Panc1 (cell line): ENCODE results near the gene LRRC46.

Experiments
- POLR2AphosphoS5 ChIP-seq: IDR thresholded peaks from 2 replicates; pipeline ENCODE4 v1.6.1; 2012; ENCODE audit warnings: mild to moderate bottlenecking, low read depth, low read length, moderate library complexity
- TF ChIP-seq, protein P1 (sequence below): fragments of 450-650 bp; IDR thresholded peaks from 2 replicates; pipeline ENCODE4 v1.5.1; 2017; ENCODE audit warnings: mild to moderate bottlenecking
- TF ChIP-seq, protein P2 (sequence below), 2 experiments: IDR thresholded peaks; 2 replicates each; pipeline ENCODE4 v1.6.1; 2011 to 2012; ENCODE audit warnings: low read depth in 2 of 2, control low read depth in 1 of 2, low read length in 1 of 2, mild to moderate bottlenecking in 1 of 2, moderate library complexity in 1 of 2; ENCODE audit not compliant: insufficient read depth in 1 of 2

DNA sequence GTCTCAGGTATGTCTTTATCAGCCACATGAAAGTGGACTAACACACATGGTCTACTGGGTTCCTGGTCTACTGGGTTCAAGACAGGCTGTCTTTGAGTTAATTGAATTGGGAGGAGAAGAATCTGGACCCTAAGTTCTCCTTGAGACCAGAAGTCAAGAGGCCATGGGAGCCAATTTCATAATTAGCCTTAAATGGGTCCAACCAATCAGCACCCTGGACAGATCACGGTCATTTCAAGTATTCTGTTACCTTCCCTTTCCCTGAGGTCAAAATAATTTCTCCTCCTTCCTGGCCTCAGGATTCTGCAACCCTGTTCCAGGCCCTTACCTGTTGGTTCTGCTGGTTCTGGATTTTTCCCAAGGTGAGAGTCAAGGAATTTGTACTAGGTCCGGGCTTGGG is 33.7 kb upstream of the LRRC46 start:
- TF ChIP-seq, protein P1, sequence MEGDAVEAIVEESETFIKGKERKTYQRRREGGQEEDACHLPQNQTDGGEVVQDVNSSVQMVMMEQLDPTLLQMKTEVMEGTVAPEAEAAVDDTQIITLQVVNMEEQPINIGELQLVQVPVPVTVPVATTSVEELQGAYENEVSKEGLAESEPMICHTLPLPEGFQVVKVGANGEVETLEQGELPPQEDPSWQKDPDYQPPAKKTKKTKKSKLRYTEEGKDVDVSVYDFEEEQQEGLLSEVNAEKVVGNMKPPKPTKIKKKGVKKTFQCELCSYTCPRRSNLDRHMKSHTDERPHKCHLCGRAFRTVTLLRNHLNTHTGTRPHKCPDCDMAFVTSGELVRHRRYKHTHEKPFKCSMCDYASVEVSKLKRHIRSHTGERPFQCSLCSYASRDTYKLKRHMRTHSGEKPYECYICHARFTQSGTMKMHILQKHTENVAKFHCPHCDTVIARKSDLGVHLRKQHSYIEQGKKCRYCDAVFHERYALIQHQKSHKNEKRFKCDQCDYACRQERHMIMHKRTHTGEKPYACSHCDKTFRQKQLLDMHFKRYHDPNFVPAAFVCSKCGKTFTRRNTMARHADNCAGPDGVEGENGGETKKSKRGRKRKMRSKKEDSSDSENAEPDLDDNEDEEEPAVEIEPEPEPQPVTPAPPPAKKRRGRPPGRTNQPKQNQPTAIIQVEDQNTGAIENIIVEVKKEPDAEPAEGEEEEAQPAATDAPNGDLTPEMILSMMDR, result no peak
- TF ChIP-seq POLR2AphosphoS5, result no peak
- TF ChIP-seq, protein P2, sequence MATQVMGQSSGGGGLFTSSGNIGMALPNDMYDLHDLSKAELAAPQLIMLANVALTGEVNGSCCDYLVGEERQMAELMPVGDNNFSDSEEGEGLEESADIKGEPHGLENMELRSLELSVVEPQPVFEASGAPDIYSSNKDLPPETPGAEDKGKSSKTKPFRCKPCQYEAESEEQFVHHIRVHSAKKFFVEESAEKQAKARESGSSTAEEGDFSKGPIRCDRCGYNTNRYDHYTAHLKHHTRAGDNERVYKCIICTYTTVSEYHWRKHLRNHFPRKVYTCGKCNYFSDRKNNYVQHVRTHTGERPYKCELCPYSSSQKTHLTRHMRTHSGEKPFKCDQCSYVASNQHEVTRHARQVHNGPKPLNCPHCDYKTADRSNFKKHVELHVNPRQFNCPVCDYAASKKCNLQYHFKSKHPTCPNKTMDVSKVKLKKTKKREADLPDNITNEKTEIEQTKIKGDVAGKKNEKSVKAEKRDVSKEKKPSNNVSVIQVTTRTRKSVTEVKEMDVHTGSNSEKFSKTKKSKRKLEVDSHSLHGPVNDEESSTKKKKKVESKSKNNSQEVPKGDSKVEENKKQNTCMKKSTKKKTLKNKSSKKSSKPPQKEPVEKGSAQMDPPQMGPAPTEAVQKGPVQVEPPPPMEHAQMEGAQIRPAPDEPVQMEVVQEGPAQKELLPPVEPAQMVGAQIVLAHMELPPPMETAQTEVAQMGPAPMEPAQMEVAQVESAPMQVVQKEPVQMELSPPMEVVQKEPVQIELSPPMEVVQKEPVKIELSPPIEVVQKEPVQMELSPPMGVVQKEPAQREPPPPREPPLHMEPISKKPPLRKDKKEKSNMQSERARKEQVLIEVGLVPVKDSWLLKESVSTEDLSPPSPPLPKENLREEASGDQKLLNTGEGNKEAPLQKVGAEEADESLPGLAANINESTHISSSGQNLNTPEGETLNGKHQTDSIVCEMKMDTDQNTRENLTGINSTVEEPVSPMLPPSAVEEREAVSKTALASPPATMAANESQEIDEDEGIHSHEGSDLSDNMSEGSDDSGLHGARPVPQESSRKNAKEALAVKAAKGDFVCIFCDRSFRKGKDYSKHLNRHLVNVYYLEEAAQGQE (IDR thresholded peaks at IDR 0.05; ENCODE audit: insufficient read depth in 1 of 2, low read depth in 2 of 2, low read length in 1 of 2), result peak; percentile 82 to 91
